NCI-H345 treated with DMSO at 0.1 percent for 48 hours (cell line): Measurements from ENCODE around the gene MYOM3.
A peak's percentile ranks its signal among the peaks of the same experiment; 100 is the strongest.
"Not testable (repeated sequence)": the region's sequence is repeated elsewhere in the genome, so short reads cannot be mapped to it uniquely, and the experiment has no call there.

Experiments
- DNase-seq: peaks from one replicate; lab custom pipeline; 2025; ENCODE audit not compliant: unreplicated experiment; lab: John Stamatoyannopoulos, UW

Gene MYOM3

DNA sequence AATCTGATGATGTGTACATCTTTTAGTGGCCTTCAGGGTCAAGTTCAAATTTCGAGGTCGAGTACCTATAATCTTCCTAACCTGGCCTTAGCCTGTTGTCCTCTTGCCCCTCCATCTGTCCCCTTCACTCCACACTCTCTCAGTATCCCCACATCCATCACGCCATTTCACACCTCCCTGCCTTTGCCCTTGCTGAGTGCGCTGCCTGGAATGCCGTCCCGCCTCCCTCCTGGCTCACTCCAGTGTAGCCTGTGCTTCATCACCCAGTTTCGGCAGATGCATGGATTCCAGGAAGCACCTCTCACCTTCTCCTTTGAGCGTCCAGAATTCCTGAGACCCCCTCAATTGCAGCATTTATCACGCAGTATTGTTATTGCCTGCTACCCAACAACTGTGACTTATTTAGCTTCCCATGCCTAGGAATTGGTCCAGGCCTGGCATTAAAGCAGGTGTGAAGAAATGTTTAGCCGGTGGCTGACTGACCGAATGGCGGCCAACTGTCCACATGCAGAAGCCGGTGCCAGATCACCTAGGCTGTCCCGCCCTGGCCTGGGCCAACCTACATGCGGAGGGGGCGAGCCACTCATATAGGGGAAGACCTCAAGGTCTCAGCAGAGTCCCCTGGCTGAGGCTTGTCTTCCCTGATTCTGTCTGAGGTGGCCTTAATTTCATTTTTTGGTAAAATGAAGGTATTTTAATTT, 34.5 kb downstream of the MYOM3 start:
- no peak for DNase-seq

GRCh38 chr1:24075946-24076345, 36.0 kb downstream of the MYOM3 start:
- DNase-seq = no peak

DNA sequence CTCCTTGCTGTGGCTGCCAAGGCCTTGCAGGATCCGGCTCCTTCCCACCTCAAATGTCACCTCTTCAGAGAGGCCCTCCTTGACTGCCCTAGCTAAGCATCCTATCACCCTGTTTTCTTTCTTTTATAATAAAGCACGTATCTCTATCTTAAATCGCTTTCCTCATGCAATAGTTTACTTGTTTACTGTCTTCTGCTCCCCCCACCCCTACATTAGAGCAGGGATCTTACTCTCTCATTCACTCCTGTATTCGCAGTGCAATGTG, 36.4 kb downstream of the MYOM3 start:
- no peak for DNase-seq

GRCh38 chr1:24074817-24075589, 36.9 kb downstream of the MYOM3 start:
- DNase-seq = no peak

- no peak for DNase-seq
Observed at GRCh38 chr1:24074196-24074595, 37.7 kb downstream of the MYOM3 start.

DNA sequence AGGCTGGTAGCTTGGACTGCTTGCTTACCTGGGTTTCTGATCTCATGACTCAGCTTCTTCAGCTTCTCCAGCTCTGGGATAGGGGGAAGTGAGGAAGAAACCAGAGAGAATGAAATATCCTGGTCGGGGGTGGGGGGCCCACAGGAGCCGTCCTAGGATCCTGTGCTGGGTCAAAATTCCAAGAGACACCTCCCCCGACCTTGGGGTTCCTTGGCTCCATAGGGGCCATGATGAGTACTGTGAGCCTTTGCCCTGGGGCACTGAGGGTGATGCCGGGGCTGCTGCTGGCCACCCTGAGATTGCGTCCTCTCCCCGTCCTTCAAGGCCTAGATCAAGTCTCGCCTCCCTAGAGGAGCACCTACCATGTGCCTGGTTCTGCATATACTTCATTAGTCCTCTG, 40.0 kb downstream of the MYOM3 start:
- no peak for DNase-seq

- peak; percentile 43 for DNase-seq
Observed at GRCh38 chr1:24070821-24071393, 41.0 kb downstream of the MYOM3 start.

GRCh38 chr1:24069817-24070216, 42.1 kb downstream of the MYOM3 start:
- DNase-seq = no peak

DNA sequence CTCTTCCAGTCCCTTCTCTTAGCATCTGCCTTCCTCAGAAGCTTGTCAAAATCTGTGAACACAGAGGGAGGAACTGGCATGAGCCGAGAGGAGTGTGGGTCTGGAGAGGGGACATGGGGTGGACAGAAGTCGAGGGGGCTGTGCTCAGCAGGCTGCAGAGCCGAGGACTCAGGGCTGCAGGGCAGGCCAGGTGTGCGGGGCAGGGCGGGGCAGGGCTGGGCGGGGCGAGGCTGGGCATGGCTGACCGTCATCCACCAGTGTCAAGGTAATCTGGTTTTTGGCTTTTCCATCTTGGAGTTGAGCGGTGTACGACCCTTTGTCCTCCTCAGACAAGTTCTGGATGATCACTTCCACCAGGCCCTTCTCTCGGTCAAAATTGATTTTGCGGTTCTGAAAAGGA, 44.0 kb downstream of the MYOM3 start:
- DNase-seq = no peak

GRCh38 chr1:24065304-24065703, 46.6 kb downstream of the MYOM3 start:
- no peak for DNase-seq

DNA sequence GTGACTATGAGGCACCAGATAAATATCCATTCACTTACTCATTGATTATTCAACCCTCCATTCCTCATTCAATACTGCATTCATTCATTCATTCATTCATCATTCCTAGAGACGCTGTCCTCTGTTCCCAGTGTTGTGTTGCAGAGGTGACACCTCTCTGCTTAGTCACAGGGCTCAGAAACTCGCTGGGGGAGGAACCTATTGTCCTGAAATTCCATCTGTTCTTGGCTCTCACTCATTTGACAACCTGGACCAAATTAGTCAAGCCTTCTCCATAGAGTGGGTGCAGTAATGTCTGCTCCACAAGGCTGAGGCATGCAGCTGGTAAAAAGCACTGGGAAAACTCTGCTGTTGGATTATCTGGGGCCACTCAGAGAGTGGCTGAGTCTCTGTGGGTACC, 49.7 kb downstream of the MYOM3 start:
- DNase-seq = no peak

GRCh38 chr1:24060482-24060881, 51.5 kb downstream of the MYOM3 start:
- DNase-seq = no peak

DNA sequence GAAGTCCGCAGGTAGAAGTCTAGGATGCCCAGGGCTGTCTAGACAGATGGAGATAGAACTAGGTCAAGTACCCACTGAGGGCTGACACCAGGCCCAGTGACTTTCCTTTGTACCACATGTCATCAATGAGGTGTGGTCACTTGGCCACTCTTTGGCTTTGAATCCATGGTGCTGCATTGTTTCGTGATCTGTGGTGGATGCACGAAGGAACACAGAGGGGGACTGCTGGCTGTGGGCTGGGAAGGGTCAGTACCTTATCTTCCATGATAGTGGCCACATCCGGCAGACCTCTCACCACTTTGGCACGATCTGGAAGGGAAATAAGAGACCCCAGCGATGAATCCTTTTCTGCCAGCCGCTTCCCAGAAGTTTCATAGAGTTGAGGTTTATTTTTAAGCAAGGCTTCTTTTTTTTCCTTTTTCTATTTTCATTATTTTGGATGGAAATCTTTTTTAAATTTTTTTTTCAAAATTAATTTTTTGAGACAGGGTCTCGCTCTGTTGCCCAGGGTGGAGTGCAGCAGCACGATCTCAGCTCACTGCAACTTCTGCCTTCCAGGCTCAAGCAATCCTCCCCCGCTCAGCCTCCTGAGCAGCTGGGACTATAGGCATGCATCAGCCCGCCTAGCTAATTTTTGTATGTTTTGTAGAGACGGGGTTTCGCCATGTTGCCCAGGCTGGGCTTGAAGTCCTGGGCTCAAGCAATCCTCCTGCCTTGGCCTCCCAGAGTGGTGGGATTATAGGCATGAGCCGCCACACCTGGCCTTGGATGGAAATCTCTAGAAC, 53.1 kb downstream of the MYOM3 start:
- DNase-seq = no peak

DNA sequence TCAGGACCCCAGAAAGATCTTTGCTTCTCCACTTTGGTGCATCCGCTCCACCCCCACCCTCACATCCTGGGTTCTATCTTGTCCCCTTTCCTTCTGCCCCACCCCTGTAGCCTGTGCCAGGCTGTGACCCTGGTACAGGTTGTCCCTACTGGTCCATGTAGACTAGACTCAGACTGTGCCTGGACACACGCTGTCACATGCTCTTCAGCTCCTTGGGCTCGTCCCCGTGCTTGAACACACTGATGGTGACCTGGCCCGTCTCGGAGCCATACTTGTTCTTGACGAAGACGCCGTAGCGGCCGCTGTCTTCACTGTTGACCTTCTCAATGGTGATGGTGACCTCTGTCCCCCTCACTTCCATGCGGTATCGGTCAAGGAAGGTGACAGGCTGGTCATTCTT, 54.8 kb downstream of the MYOM3 start:
- no peak for DNase-seq

DNA sequence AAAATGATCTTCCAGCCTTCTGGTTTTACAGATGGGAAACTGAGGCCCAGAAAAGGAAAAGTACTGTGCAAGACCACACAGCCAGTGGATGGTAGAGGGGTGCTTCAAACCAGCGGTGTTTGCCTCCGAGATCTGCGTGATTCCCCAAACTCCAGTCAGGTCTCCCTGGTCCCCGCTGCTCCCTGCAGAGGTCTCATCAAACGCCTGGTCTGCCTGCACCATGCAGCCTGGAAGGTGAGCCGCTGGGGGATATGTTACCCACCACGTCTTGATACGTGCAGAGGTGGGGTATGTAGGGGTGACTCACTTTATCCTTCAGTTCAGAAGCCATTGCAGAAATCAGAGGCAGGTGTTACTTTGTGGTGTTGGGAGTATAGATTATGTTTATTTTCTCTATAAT, 56.3 kb downstream of the MYOM3 start:
- no peak for DNase-seq

GRCh38 chr1:24052220-24052619, 59.7 kb downstream of the MYOM3 start:
- no peak for DNase-seq

GRCh38 chr1:24051206-24051945, 60.6 kb downstream of the MYOM3 start:
- no peak for DNase-seq

DNA sequence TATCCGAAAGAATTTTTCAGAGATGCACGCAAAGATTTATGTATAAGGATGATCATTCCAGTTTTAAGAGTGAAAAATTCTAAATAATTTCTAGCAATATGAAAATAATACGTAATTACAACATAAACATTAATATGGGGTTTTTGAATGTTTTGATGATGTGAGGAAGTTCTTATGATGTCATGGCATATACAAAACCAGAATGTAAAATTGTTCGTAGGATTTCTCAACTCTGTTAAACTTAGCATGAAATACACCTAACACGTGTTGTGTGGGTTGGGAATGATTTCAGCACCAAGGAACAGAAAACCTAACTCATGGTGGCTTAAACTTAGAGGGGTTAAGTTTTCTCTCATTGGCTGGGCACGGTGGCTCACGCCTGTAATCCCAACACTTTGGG, 62.2 kb downstream of the MYOM3 start:
- DNase-seq = no peak

DNA sequence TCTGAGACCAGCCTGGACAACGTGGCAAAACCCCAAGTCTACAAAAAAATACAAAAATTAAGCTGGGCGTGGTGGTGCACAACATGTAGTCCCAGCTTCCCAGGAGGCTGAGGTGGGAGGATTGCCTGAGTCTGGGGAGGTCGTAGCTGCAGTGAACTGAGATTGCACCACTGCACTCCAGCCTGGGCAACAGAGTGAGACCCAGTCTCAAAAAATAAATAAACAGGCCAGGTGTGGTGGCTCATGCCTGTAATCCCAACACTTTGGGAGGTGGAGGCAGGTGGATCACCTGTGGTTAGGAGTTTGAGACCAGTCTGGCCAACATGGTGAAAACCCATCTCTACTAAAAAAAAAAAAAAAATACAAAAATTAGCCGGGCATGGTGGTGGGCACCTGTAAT, 63.0 kb downstream of the MYOM3 start:
- DNase-seq = not testable (repeated sequence)

DNA sequence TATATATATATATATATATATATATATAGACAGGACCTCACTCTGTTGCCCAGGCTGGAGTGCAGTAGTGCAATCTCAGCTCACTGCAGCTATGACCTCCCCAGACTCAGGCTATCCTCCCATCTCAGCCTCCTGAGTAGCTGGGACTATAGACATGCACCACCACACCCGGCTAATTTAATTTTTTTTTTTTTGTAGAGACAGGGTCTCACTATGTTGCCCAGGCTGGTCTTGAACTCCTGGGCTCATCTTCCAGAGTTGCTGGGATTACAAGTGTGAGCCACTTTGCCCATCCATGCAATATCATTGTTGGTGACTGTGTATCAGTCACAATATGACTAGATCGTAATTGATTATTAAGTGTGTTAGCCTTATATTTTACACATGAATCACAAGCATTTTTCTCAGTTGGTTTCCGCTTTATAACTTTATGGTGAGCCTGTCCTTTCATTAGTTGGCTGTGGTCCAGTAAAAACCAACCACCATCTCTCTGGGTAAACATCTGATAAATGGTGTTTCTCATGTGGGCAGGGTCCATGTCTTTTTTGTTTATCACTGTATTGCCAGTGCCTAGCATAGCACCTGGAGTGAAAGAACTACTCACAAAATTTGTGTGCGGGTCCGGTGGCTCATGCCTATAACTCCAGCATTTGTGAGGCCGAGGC, 63.6 kb downstream of the MYOM3 start:
- DNase-seq = no peak

- no peak for DNase-seq
Observed at GRCh38 chr1:24047110-24047477, 64.8 kb downstream of the MYOM3 start.
